Neural cell (in vitro differentiated cells): ENCODE measurements around the gene SERPINA9. TPM values are rescaled to one million over a fixed set of nuclear protein-coding genes. Genes with fewer than 3 reads are reported as not detected.

ENCODE experiments used
- H2AFZ ChIP-seq: fragments of 200-600, 300-800 bp; sonication (generic), shearing (Covaris generic); 2 replicates; pipeline ENCODE4 v1.6.0; 2014; ENCODE audit warnings: low read depth, mild to moderate bottlenecking, antibody characterized with exemption, low read length, moderate library complexity
- H3F3A ChIP-seq: fragments of 200-600 bp; shearing (Covaris generic); 2 replicates; pipeline ENCODE4 v1.6.1; 2016; ENCODE audit warnings: mild to moderate bottlenecking, moderate library complexity, mixed read lengths, antibody characterized with exemption, low read length; ENCODE audit not compliant: insufficient read depth, poor library complexity, severe bottlenecking
- H3K27ac ChIP-seq: fragments of 200-600, 300-800 bp; sonication (generic), shearing (Covaris generic); 2 replicates; pipeline ENCODE4 v1.5.1; 2014; ENCODE audit warnings: mild to moderate bottlenecking, low read length, moderate library complexity
- H3K27me3 ChIP-seq: fragments of 300-800, 200-600 bp; sonication (generic), shearing (Covaris generic); 2 replicates; pipeline ENCODE4 v1.6.0; 2014; ENCODE audit warnings: mild to moderate bottlenecking, low read depth, low read length, moderate library complexity; ENCODE audit not compliant: insufficient read depth
- H3K36me3 ChIP-seq: fragments of 300-800, 200-600 bp; sonication (generic), shearing (Covaris generic); 2 replicates; pipeline ENCODE4 v1.5.1; 2014; ENCODE audit warnings: mild to moderate bottlenecking, antibody characterized with exemption, low read length, moderate library complexity; ENCODE audit not compliant: insufficient read depth
- H3K4me2 ChIP-seq: fragments of 300-800, 200-600 bp; sonication (generic), shearing (Covaris generic); 2 replicates; pipeline ENCODE4 v1.6.0; 2014; ENCODE audit warnings: mild to moderate bottlenecking, low read length
- H3K4me3 ChIP-seq: fragments of 300-800, 200-600 bp; sonication (generic), shearing (Covaris generic); 2 replicates; pipeline ENCODE4 v1.5.1; 2014; ENCODE audit warnings: mild to moderate bottlenecking, low read length, moderate library complexity
- H3K79me2 ChIP-seq: fragments of 200-600 bp; shearing (Covaris generic); replicated peaks from 2 replicates; pipeline ENCODE4 v1.6.0; 2014; ENCODE audit warnings: mild to moderate bottlenecking, low read length, moderate library complexity; ENCODE audit not compliant: insufficient read depth
- H3K9ac ChIP-seq: fragments of 300-800, 200-600 bp; sonication (generic), shearing (Covaris generic); 2 replicates; pipeline ENCODE4 v1.6.1; 2016; ENCODE audit warnings: mild to moderate bottlenecking, low read length, mixed read lengths
- H3K9me2 ChIP-seq: fragments of 200-600 bp; shearing (Covaris generic); 2 replicates; pipeline ENCODE4 v1.6.1; 2016; ENCODE audit warnings: mild to moderate bottlenecking, low read length, mixed read lengths; ENCODE audit not compliant: insufficient read depth
- H3K9me3 ChIP-seq: fragments of 200-600, 300-800 bp; sonication (generic), shearing (Covaris generic); 2 replicates; pipeline ENCODE4 v1.6.1; 2016; ENCODE audit warnings: mild to moderate bottlenecking, mixed run types, low read length, moderate library complexity, mixed read lengths
- H4K20me1 ChIP-seq: fragments of 200-600 bp; shearing (Covaris generic); 2 replicates; pipeline ENCODE4 v1.6.1; 2016; ENCODE audit warnings: mild to moderate bottlenecking, mixed run types; ENCODE audit not compliant: insufficient read depth
- CTCF ChIP-seq: fragments of 450-650 bp; IDR thresholded peaks from 2 replicates; pipeline ENCODE4 v1.5.1; 2014; ENCODE audit warnings: antibody characterized with exemption, mild to moderate bottlenecking, moderate library complexity; ENCODE audit not compliant: poor library complexity, severe bottlenecking
- EP300 ChIP-seq: fragments of 450-650 bp; conservative IDR thresholded peaks from 2 replicates; pipeline ENCODE4 v1.6.1; 2014; ENCODE audit warnings: antibody characterized with exemption, mild to moderate bottlenecking, moderate library complexity; ENCODE audit not compliant: poor library complexity, severe bottlenecking
- EZH2 ChIP-seq: fragments of 200-600, 300-800 bp; shearing (Covaris generic), sonication (generic); IDR thresholded peaks from 2 replicates; pipeline ENCODE4 v1.6.1; 2014; ENCODE audit warnings: antibody characterized with exemption, low read length, borderline replicate concordance, mild to moderate bottlenecking; ENCODE audit not compliant: insufficient read depth, poor library complexity, severe bottlenecking
- MXI1 ChIP-seq: fragments of 450-650 bp; conservative IDR thresholded peaks from 2 replicates; pipeline ENCODE4 v1.6.1; 2014; ENCODE audit warnings: antibody characterized with exemption, mild to moderate bottlenecking; ENCODE audit not compliant: poor library complexity, severe bottlenecking
- POLR2AphosphoS5 ChIP-seq: IDR thresholded peaks from 2 replicates; pipeline ENCODE4 v1.6.1; 2012
- RAD21 ChIP-seq: fragments of 450-650 bp; conservative IDR thresholded peaks from 2 replicates; pipeline ENCODE4 v1.6.1; 2014; ENCODE audit warnings: antibody characterized with exemption, mild to moderate bottlenecking, moderate library complexity
- REST ChIP-seq: IDR thresholded peaks from 2 replicates; pipeline ENCODE4 v1.6.1; 2012; ENCODE audit warnings: borderline replicate concordance
- SMC3 ChIP-seq: fragments of 450-650 bp; conservative IDR thresholded peaks from 2 replicates; pipeline ENCODE4 v1.6.1; 2014; ENCODE audit warnings: antibody characterized with exemption, mild to moderate bottlenecking, moderate library complexity; ENCODE audit not compliant: poor library complexity
- TAF1 ChIP-seq: IDR thresholded peaks from 2 replicates; pipeline ENCODE4 v1.6.1; 2012; ENCODE audit warnings: low read depth
- polyA plus RNA-seq: library from polyadenylated mRNA; depleted of rRNA; stranded (reverse); fragments of >200 nt; gene quantifications from 2 replicates; pipeline ENCODE4 v1.2.3, GENCODE V29; 2014

Gene SERPINA9
- polyA plus RNA-seq, 1 donor from 2014 or later, result not detected

- H3K9me3 ChIP-seq, result no peaks in the 10 kb centered on the region
- H2AFZ ChIP-seq, result no peak overlapping the region
- no peaks in the 10 kb centered on the region for H3K79me2 ChIP-seq
- H3K9me2 ChIP-seq, result no peaks in the 10 kb centered on the region
- H3K27me3 ChIP-seq, result no peaks in the 10 kb centered on the region
- H3K27ac ChIP-seq, result no peak overlapping the region
- no peak for TF ChIP-seq EZH2
- no peak for TF ChIP-seq MXI1
- no peak for TF ChIP-seq SMC3
- no peak for TF ChIP-seq EP300
- TF ChIP-seq POLR2AphosphoS5, result no peak
- no peak for TF ChIP-seq CTCF
- no peaks in the 10 kb centered on the region for H4K20me1 ChIP-seq
- no peak overlapping the region for H3K4me3 ChIP-seq
- no peak overlapping the region for H3K9ac ChIP-seq
- H3K36me3 ChIP-seq, result no peaks in the 10 kb centered on the region
- H3K4me2 ChIP-seq, result no peak overlapping the region
- no peaks in the 10 kb centered on the region for H3F3A ChIP-seq
Measured at GRCh38 chr14:94449930-94450329, 26.1 kb downstream of the SERPINA9 start.

DNA sequence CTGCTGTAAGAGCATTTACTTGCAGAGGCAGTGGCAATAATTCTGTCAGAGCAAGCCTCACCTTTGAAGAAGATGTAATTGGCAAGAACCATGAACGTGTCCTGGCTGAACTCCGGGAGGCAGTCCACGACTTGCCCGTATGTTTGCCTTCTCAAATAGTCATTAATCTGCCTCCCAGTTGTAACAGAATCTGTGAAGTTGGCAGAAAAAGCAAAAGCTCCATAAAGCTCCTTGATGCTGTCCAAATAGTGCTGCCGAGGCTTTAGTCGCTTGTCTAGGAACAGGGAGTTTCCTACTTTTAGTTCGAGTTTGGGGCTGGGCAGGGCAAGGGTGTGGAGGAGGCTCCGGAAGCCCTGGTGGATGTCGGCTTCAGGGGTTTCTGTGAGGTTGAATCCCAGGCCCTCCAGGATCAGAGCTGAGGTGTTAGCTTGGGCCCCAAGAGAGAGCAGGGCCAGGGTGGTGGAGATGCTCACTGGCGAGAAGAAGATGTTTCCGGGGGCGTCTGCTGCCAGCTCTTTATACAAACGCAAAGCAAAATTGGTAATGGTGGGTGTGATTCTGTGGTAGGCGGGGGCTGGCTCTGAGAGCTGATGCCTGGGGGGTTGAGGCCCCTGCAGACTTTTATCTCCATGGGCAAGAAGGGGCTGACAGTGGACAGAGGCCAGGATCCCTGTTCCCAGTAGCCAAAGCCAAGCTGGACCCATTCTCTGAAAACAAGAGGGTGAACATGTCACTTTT, 27.8 kb downstream of the SERPINA9 start:
- Histone ChIP-seq H3K9me3 (no peaks in the 10 kb centered on the region), H3K4me3 (no peak overlapping the region), H2AFZ (no peak overlapping the region), H3F3A (no peaks in the 10 kb centered on the region), H3K27ac (no peak overlapping the region), H3K9ac (no peak overlapping the region), H3K4me2 (no peak overlapping the region), H3K36me3 (no peaks in the 10 kb centered on the region), H3K9me2 (no peaks in the 10 kb centered on the region), H3K79me2 (no peaks in the 10 kb centered on the region), H4K20me1 (no peaks in the 10 kb centered on the region), H3K27me3 (no peaks in the 10 kb centered on the region)
- TF ChIP-seq SMC3 (no peak), TAF1 (no peak), CTCF (no peak), REST (no peak), EP300 (no peak), EZH2 (no peak), RAD21 (no peak), MXI1 (no peak), POLR2AphosphoS5 (no peak)
